Measurements from ENCODE around the gene HMGB3.

DNA sequence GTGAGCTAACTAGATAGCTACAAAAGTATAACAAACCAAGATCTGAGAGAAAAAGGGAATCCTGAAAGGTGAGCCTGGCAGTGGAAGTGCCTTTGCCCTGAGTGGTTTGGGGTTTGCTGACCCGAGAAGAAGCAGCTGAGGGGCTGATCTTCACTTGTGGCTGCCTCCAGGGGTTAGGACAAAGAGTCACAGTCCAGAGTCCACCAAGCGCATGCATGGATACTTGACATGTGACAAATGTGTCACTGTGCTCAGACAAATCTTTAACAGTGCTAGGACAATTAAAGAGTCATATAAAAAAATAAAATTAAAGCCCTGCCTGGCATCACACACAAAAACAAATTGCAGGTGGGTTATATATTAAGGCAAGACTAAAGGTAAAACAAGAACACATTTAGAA, 26.4 kb downstream of the HMGB3 start:
- TF ChIP-seq POLR2AphosphoS5 (IDR thresholded peaks at IDR 0.05; ENCODE audit: borderline replicate concordance, low read depth, low read length) (no peak), EZH2 (IDR thresholded peaks at IDR 0.05) (no peak), FOXP2 (optimal IDR thresholded peaks at IDR 0.05; ENCODE audit: control extremely low read depth, extremely low read length, insufficient read depth) (no peak)

Data from SK-N-MC (cell line).